HepG2 (cell line): ENCODE measurements around the gene VPREB3. TPM values are rescaled to one million over a fixed set of nuclear protein-coding genes. Genes with fewer than 3 reads are reported as not detected.

Experiments used
- GATAD2A ChIP-seq: IDR thresholded peaks from 2 replicates; pipeline ENCODE4 v1.6.1; 2016
- HDAC1 ChIP-seq: sonication (generic); formaldehyde crosslinking; IDR thresholded peaks from 2 replicates; pipeline ENCODE4 v1.5.1; 2020; ENCODE audit warnings: mild to moderate bottlenecking, missing genetic modification reagents
- HDAC6 ChIP-seq: fragments of 200-600 bp; sonication (generic); IDR thresholded peaks from 2 replicates; pipeline ENCODE4 v1.7.0; 2017; ENCODE audit warnings: mild to moderate bottlenecking, antibody characterized with exemption, low read length, low read depth
- ONECUT2 ChIP-seq: sonication (generic); formaldehyde crosslinking; IDR thresholded peaks from 2 replicates; pipeline ENCODE4 v1.4.0; 2020; ENCODE audit warnings: missing genetic modification reagents
- ZNF296 ChIP-seq: sonication (generic); formaldehyde crosslinking; conservative IDR thresholded peaks from 2 replicates; pipeline ENCODE4 v1.5.0; 2020; ENCODE audit warnings: mild to moderate bottlenecking, missing genetic modification reagents
- ZNF3 ChIP-seq: IDR thresholded peaks from 2 replicates; pipeline ENCODE4 v1.7.0; 2017; ENCODE audit warnings: inconsistent platforms
- ZNF451 ChIP-seq: sonication (generic); formaldehyde crosslinking; IDR thresholded peaks from 2 replicates; pipeline ENCODE4 v1.5.0; 2020; ENCODE audit warnings: mild to moderate bottlenecking, missing genetic modification reagents
- ZNF564 ChIP-seq: sonication (generic); formaldehyde crosslinking; IDR thresholded peaks from 2 replicates; pipeline ENCODE4 v1.8.1; 2023; ENCODE audit warnings: mild to moderate bottlenecking, missing genetic modification reagents
- ZNF629 ChIP-seq: sonication (generic); formaldehyde crosslinking; conservative IDR thresholded peaks from 2 replicates; pipeline ENCODE4 v1.5.0; 2020; ENCODE audit warnings: missing genetic modification reagents
- ZNF660 ChIP-seq: sonication (generic); formaldehyde crosslinking; IDR thresholded peaks from 2 replicates; pipeline ENCODE4 v1.5.1; 2020; ENCODE audit warnings: mild to moderate bottlenecking, low read depth, missing genetic modification reagents, borderline replicate concordance
- polyA plus RNA-seq, 8 experiments: library from polyadenylated mRNA; depleted of rRNA in 3 of 8; stranded (reverse) in 7 of 8; unstranded in 1 of 8; fragments of >200 nt; fragmentation: Illumina TruSeq in 4 of 8; extraction: Trizol in 4 of 8; gene quantifications; 2 replicates each; pipeline versions ENCODE4 v1.2.1 to v1.2.3, GENCODE V29; 2011 to 2016; ENCODE audit warnings: low read depth in 4 of 8, missing spikeins in 1 of 8, mixed read lengths in 1 of 8; ENCODE audit not compliant: insufficient read depth in 1 of 8
- total RNA-seq, 5 experiments: library from RNA; depleted of rRNA; stranded (reverse); fragments of >200 nt; fragmentation: Illumina TruSeq; extraction: Trizol; gene quantifications; 2 replicates each; pipeline ENCODE4 v1.2.3, GENCODE V29; 2016; ENCODE audit warnings: low read depth in 1 of 5
- TF ChIP-seq, protein P1 (sequence below): sonication (generic); formaldehyde crosslinking; IDR thresholded peaks from 2 replicates; pipeline ENCODE4 v1.4.0; 2020; ENCODE audit warnings: low read depth, missing genetic modification reagents
- TF ChIP-seq, protein P2 (sequence below): sonication (generic); formaldehyde crosslinking; IDR thresholded peaks from 2 replicates; pipeline ENCODE4 v1.5.1; 2020; ENCODE audit warnings: mild to moderate bottlenecking, missing genetic modification reagents
- TF ChIP-seq, protein P3 (sequence below): sonication (generic); formaldehyde crosslinking; IDR thresholded peaks from 2 replicates; pipeline ENCODE4 v1.5.0; 2020; ENCODE audit warnings: missing genetic modification reagents, mild to moderate bottlenecking, borderline replicate concordance
- TF ChIP-seq, protein P4 (sequence below): IDR thresholded peaks from 2 replicates; pipeline ENCODE4 v1.6.1; 2016
- TF ChIP-seq, protein P5 (sequence below): IDR thresholded peaks from 2 replicates; pipeline ENCODE4 v1.6.1; 2016; ENCODE audit warnings: missing compliant biosample characterization, missing genetic modification reagents, borderline replicate concordance
- TF ChIP-seq, protein P6 (sequence below): sonication (generic); formaldehyde crosslinking; IDR thresholded peaks from 2 replicates; pipeline ENCODE4 v1.8.1; 2022; ENCODE audit warnings: mild to moderate bottlenecking, missing genetic modification reagents

Gene VPREB3
- total and polyA plus RNA-seq, 2 of the 13 experiments (the other 11 are each of a cell fraction or from before 2014, with no cell fraction given), result 0.22 TPM; not detected in 1

DNA sequence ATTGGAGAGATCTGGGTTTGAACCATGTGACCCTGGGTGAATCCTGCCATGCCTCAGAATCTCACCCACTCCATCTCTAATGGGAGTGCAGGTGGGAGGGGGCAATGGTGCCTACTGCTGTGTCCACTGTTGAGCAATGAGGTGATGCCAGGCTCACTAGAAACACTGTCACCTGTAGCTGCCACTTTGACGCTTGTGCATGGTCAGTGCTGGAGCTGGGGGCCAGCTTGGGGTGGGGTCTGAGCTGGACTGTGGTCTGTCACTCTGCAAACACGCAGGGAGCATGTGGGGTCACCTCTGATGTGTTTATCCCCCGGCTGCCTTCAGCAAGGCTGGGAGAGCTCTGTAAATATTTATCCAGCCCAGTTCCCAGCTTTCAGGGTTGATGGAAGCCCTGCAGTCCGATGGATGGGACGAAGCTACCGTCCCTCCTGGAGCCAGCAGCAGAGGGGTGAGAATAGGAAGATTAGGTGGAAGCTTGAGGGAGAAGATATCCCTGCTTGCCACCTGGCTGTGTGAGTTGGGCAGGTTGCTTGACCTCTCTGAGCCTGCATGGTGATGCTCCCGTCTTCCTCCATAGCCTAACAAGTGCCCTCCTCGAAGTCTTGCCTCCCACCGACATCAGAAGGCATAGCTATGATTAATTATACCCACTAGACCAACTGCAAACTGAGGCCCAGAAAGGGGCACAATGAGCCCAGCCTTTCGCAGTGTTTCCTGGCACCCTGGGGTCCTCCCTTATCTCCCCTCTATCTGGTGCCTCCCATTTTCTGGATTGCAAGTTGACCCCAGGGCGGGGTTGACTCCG is 20.1 kb upstream of the VPREB3 start (continued):
- TF ChIP-seq, protein P1, sequence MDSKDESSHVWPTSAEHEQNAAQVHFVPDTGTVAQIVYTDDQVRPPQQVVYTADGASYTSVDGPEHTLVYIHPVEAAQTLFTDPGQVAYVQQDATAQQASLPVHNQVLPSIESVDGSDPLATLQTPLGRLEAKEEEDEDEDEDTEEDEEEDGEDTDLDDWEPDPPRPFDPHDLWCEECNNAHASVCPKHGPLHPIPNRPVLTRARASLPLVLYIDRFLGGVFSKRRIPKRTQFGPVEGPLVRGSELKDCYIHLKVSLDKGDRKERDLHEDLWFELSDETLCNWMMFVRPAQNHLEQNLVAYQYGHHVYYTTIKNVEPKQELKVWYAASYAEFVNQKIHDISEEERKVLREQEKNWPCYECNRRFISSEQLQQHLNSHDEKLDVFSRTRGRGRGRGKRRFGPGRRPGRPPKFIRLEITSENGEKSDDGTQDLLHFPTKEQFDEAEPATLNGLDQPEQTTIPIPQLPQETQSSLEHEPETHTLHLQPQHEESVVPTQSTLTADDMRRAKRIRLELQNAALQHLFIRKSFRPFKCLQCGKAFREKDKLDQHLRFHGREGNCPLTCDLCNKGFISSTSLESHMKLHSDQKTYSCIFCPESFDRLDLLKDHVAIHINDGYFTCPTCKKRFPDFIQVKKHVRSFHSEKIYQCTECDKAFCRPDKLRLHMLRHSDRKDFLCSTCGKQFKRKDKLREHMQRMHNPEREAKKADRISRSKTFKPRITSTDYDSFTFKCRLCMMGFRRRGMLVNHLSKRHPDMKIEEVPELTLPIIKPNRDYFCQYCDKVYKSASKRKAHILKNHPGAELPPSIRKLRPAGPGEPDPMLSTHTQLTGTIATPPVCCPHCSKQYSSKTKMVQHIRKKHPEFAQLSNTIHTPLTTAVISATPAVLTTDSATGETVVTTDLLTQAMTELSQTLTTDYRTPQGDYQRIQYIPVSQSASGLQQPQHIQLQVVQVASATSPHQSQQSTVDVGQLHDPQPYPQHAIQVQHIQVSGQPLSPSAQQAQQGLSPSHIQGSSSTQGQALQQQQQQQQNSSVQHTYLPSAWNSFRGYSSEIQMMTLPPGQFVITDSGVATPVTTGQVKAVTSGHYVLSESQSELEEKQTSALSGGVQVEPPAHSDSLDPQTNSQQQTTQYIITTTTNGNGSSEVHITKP (CRISPR knock-in tag), result peak; percentile 15
- TF ChIP-seq, protein P2, sequence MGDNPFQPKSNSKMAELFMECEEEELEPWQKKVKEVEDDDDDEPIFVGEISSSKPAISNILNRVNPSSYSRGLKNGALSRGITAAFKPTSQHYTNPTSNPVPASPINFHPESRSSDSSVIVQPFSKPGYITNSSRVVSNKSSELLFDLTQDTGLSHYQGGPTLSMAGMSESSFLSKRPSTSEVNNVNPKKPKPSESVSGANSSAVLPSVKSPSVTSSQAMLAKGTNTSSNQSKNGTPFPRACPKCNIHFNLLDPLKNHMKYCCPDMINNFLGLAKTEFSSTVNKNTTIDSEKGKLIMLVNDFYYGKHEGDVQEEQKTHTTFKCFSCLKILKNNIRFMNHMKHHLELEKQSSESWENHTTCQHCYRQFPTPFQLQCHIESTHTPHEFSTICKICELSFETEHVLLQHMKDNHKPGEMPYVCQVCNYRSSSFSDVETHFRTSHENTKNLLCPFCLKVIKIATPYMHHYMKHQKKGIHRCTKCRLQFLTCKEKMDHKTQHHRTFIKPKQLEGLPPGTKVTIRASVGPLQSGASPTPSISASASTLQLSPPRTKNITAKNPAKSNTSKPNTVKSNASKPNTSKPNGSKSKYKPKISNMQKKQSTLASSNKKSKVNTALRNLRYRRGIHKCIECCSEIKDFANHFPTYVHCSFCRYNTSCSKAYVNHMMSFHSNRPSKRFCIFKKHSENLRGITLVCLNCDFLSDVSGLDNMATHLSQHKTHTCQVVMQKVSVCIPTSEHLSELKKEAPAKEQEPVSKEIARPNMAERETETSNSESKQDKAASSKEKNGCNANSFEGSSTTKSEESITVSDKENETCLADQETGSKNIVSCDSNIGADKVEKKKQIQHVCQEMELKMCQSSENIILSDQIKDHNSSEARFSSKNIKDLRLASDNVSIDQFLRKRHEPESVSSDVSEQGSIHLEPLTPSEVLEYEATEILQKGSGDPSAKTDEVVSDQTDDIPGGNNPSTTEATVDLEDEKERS (CRISPR knock-in tag), result peak; percentile 29; the same call in 1 of the 2 replicates
- TF ChIP-seq, protein P3, sequence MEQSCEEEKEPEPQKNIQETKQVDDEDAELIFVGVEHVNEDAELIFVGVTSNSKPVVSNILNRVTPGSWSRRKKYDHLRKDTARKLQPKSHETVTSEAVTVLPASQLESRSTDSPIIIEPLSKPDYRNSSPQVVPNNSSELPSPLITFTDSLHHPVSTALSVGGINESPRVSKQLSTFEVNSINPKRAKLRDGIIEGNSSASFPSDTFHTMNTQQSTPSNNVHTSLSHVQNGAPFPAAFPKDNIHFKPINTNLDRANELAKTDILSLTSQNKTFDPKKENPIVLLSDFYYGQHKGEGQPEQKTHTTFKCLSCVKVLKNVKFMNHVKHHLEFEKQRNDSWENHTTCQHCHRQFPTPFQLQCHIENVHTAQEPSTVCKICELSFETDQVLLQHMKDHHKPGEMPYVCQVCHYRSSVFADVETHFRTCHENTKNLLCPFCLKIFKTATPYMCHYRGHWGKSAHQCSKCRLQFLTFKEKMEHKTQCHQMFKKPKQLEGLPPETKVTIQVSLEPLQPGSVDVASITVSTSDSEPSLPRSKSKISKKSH (CRISPR knock-in tag), result no peak
- TF ChIP-seq HDAC1 (CRISPR knock-in tag) (peak; percentile 91), ZNF296 (peak; percentile 96), ONECUT2 (CRISPR knock-in tag) (no peak), GATAD2A (peak; percentile 90), ZNF660 (CRISPR knock-in tag) (no peak), ZNF3 (CRISPR knock-in tag) (no peak), ZNF564 (CRISPR knock-in tag) (no peak), ZNF451 (CRISPR knock-in tag) (no peak), ZNF629 (CRISPR knock-in tag) (peak; percentile 80), HDAC6 (no peak)
- TF ChIP-seq, protein P4, sequence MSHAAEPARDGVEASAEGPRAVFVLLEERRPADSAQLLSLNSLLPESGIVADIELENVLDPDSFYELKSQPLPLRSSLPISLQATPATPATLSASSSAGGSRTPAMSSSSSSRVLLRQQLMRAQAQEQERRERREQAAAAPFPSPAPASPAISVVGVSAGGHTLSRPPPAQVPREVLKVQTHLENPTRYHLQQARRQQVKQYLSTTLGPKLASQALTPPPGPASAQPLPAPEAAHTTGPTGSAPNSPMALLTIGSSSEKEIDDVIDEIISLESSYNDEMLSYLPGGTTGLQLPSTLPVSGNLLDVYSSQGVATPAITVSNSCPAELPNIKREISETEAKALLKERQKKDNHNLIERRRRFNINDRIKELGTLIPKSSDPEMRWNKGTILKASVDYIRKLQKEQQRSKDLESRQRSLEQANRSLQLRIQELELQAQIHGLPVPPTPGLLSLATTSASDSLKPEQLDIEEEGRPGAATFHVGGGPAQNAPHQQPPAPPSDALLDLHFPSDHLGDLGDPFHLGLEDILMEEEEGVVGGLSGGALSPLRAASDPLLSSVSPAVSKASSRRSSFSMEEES (CRISPR knock-in tag), result peak; percentile 59; the same call in 1 of the 2 replicates
- TF ChIP-seq, protein P5, sequence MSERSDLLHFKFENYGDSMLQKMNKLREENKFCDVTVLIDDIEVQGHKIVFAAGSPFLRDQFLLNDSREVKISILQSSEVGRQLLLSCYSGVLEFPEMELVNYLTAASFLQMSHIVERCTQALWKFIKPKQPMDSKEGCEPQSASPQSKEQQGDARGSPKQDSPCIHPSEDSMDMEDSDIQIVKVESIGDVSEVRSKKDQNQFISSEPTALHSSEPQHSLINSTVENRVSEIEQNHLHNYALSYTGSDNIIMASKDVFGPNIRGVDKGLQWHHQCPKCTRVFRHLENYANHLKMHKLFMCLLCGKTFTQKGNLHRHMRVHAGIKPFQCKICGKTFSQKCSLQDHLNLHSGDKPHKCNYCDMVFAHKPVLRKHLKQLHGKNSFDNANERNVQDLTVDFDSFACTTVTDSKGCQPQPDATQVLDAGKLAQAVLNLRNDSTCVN, result peak; percentile 60; the same call in 1 of the 2 replicates
- TF ChIP-seq, protein P6, sequence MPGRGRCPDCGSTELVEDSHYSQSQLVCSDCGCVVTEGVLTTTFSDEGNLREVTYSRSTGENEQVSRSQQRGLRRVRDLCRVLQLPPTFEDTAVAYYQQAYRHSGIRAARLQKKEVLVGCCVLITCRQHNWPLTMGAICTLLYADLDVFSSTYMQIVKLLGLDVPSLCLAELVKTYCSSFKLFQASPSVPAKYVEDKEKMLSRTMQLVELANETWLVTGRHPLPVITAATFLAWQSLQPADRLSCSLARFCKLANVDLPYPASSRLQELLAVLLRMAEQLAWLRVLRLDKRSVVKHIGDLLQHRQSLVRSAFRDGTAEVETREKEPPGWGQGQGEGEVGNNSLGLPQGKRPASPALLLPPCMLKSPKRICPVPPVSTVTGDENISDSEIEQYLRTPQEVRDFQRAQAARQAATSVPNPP (CRISPR knock-in tag), result no peak
